ENCODE measurements around the gene TRPV3.

GRCh38 chr17:3535253-3535995 lies 22.2 kb downstream of the TRPV3 start:
- TF ChIP-seq, protein P1, sequence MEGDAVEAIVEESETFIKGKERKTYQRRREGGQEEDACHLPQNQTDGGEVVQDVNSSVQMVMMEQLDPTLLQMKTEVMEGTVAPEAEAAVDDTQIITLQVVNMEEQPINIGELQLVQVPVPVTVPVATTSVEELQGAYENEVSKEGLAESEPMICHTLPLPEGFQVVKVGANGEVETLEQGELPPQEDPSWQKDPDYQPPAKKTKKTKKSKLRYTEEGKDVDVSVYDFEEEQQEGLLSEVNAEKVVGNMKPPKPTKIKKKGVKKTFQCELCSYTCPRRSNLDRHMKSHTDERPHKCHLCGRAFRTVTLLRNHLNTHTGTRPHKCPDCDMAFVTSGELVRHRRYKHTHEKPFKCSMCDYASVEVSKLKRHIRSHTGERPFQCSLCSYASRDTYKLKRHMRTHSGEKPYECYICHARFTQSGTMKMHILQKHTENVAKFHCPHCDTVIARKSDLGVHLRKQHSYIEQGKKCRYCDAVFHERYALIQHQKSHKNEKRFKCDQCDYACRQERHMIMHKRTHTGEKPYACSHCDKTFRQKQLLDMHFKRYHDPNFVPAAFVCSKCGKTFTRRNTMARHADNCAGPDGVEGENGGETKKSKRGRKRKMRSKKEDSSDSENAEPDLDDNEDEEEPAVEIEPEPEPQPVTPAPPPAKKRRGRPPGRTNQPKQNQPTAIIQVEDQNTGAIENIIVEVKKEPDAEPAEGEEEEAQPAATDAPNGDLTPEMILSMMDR (IDR thresholded peaks at IDR 0.05): peak; percentile 50 to 93 (median 87)
- TF ChIP-seq POLR2A (IDR thresholded peaks at IDR 0.05) (no peak), EP300 (IDR thresholded peaks at IDR 0.05) (peak in 1 of 2 donors; percentile 57)
